ENCODE data around the gene FAM171A1.

DNA sequence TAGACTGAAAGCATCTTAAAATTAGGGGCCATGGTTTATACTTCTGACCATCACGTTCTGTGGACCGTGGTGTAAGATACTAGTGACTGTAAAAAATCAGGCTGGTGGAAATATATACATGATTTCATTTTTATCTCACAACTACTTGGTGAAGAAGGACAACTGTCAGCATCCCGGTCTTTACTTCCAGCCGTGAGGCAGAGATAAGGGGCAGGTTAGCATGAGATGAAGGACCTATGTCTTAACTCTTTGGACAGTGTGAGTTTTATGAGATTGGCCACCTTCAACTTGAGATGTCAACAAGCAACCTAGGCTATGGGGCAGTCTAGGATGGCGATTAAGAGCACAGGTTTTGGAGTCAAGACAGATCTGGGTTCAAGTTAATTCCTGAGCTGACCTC lies 37.5 kb upstream of the FAM171A1 start:
- no peak for TF ChIP-seq CTCF (IDR thresholded peaks at IDR 0.05; ENCODE audit: insufficient read depth, low read depth, low read length)
- TF ChIP-seq EZH2 (IDR thresholded peaks at IDR 0.05; ENCODE audit: insufficient read depth, low read length), result no peak

All from astrocyte (in vitro differentiated cells and primary cell).